Measurements from ENCODE around the gene ATXN7.

Gene ATXN7

GRCh38 chr3:64039332-64039731 is 175.7 kb downstream of the ATXN7 start:
- Mint-ChIP-seq H3K36me3 (ENCODE audit: low read depth) (peaks cover 3% of the 10 kb centered on the region), H3K27me3 (ENCODE audit: low read depth, poor library complexity) (peaks cover 6% of the 10 kb centered on the region), H3K4me1 (peaks cover 18% of the 10 kb centered on the region), H3K9me3 (peaks cover 20% of the 10 kb centered on the region), H3K4me3 (no peak overlapping the region), H3K27ac (no peak overlapping the region)
- TF ChIP-seq, protein P1, sequence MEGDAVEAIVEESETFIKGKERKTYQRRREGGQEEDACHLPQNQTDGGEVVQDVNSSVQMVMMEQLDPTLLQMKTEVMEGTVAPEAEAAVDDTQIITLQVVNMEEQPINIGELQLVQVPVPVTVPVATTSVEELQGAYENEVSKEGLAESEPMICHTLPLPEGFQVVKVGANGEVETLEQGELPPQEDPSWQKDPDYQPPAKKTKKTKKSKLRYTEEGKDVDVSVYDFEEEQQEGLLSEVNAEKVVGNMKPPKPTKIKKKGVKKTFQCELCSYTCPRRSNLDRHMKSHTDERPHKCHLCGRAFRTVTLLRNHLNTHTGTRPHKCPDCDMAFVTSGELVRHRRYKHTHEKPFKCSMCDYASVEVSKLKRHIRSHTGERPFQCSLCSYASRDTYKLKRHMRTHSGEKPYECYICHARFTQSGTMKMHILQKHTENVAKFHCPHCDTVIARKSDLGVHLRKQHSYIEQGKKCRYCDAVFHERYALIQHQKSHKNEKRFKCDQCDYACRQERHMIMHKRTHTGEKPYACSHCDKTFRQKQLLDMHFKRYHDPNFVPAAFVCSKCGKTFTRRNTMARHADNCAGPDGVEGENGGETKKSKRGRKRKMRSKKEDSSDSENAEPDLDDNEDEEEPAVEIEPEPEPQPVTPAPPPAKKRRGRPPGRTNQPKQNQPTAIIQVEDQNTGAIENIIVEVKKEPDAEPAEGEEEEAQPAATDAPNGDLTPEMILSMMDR (IDR thresholded peaks at IDR 0.05), result no peak
- DNase-seq, result no peak

DNA sequence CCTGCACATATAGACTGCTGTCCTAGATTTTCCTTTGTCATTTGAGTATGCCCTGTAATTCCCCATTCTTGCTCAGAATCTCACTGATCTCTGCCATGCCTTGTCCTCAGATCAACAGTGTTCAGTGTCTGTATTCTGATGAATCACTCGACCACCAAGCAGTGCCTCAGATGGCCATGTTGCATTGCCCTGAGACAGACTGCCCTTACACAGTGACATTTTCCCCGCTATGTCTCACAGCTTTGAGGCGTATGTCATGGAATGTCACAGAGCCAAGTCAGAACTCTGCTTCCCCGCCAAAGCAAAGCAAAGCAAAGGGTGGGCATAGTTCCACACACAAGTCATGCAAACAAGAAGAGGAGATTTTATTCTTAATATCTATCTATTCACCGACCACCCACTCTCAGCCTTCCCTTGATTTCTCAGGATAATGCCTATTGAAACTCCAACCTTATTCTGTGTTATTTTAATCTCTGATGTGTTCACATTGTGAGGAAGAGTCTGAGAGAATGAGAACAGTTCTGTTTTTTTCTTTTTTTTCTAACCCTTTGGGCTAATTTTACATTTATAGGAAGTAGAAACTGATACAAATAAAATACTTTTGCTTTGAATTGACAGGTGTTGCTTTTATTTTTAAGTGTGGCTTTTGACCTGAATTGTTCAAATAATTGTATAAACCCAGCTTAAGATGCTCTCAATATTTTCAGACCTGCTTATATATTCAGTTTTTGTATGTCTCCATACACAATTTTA is 176.5 kb downstream of the ATXN7 start:
- Mint-ChIP-seq H3K36me3 (ENCODE audit: low read depth) (no peaks in the 10 kb centered on the region), H3K27ac (no peak overlapping the region), H3K9me3 (peaks cover 12% of the 10 kb centered on the region), H3K4me1 (peaks cover 18% of the 10 kb centered on the region), H3K4me3 (no peak overlapping the region), H3K27me3 (ENCODE audit: low read depth, poor library complexity) (peaks cover 6% of the 10 kb centered on the region)
- TF ChIP-seq, protein P1 (IDR thresholded peaks at IDR 0.05), result no peak
- DNase-seq, result no peak

DNA sequence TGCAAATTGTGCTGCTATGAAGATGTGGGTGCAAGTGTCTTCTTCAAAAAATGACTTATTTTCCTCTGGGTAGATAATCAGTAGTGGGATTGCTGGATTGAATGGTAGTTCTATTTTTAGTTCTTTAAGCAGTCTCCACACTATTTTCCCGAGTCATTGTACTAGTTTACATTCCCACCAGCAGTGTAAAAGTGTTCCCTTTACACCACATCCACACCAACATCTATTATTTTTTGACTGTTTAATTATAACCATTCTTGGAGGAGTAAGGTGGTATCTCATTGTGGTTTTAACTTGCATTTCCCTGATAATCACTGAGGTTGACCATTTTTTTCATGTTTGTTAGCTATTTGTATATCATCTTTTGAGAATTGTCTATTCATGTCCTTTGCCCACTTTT is 179.3 kb downstream of the ATXN7 start:
- Mint-ChIP-seq H3K27ac (no peak overlapping the region), H3K4me1 (peaks cover 27% of the 10 kb centered on the region), H3K27me3 (ENCODE audit: low read depth, poor library complexity) (peaks cover 6% of the 10 kb centered on the region), H3K36me3 (ENCODE audit: low read depth) (no peaks in the 10 kb centered on the region), H3K9me3 (peaks cover 2% of the 10 kb centered on the region), H3K4me3 (no peak overlapping the region)
- no peak for DNase-seq
- TF ChIP-seq, protein P1 (IDR thresholded peaks at IDR 0.05), result no peak

DNA sequence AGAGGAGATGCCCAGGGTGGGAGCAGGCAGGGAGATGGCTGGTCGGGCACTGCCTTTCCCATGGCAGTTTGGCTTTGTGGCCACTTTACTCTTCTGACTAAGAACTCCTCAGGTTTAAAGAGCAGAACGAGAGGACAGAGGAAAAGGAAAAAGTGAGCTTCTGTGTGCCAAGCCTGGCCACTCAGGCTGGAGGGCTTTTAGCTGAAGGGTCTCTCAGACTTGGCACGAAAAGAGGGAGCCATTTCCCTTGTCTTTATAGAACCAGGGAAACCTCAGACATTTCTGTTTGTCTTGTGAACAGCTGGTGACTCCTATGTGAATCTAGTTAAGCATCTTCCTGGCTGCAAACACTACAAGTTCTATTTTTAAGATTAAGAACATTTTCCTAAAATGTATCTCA is 182.9 kb downstream of the ATXN7 start:
- TF ChIP-seq, protein P1 (IDR thresholded peaks at IDR 0.05), result no peak

GRCh38 chr3:64046996-64047594 is 183.4 kb downstream of the ATXN7 start:
- Mint-ChIP-seq H3K4me1 (peaks cover 21% of the 10 kb centered on the region), H3K27ac (no peak overlapping the region), H3K9me3 (no peaks in the 10 kb centered on the region), H3K36me3 (ENCODE audit: low read depth) (no peaks in the 10 kb centered on the region), H3K27me3 (ENCODE audit: low read depth, poor library complexity) (peaks cover 3% of the 10 kb centered on the region), H3K4me3 (no peak overlapping the region)
- DNase-seq, result no peak
- TF ChIP-seq, protein P1 (IDR thresholded peaks at IDR 0.05), result no peak

More for the DNA sequence above, 182.9 kb downstream of the ATXN7 start:
- Mint-ChIP-seq H3K4me1 (peaks cover 21% of the 10 kb centered on the region), H3K4me3 (no peak overlapping the region), H3K27me3 (ENCODE audit: low read depth, poor library complexity) (peaks cover 3% of the 10 kb centered on the region), H3K27ac (no peak overlapping the region), H3K9me3 (no peaks in the 10 kb centered on the region), H3K36me3 (ENCODE audit: low read depth) (no peaks in the 10 kb centered on the region)
- DNase-seq, result no peak

Data from nephron progenitor cell (in vitro differentiated cells).